ENCODE data around the gene SLC12A8. TPM values are rescaled to one million over a fixed set of nuclear protein-coding genes. Genes with fewer than 3 reads are reported as not detected.

Gene SLC12A8
- total RNA-seq, 1 donor from 2014 or later: 49.5 TPM

Other genes starting within 250 kb of the SLC12A8 start
- 47.6 TPM for gene HEG1, start 156.8 kb downstream of the SLC12A8 start, total RNA-seq
- gene ZNF148, start 162.6 kb upstream of the SLC12A8 start, total RNA-seq: 50.4 TPM